RPMI8226 (cell line): ENCODE results near the gene LCLAT1.
A peak's percentile ranks its signal among the peaks of the same experiment; 100 is the strongest.
"Not testable (repeated sequence)": the region's sequence is repeated elsewhere in the genome, so short reads cannot be mapped to it uniquely, and the experiment has no call there.

Source experiments
- DNase-seq: peaks from one replicate; pipeline ENCODE4 v3.0.0-alpha.2; 2015

LCLAT1 gene

GRCh38 chr2:30612371-30612770, 165.3 kb downstream of the LCLAT1 start:
- no peak for DNase-seq

GRCh38 chr2:30613001-30613400, 166.0 kb downstream of the LCLAT1 start:
- DNase-seq = no peak

DNA sequence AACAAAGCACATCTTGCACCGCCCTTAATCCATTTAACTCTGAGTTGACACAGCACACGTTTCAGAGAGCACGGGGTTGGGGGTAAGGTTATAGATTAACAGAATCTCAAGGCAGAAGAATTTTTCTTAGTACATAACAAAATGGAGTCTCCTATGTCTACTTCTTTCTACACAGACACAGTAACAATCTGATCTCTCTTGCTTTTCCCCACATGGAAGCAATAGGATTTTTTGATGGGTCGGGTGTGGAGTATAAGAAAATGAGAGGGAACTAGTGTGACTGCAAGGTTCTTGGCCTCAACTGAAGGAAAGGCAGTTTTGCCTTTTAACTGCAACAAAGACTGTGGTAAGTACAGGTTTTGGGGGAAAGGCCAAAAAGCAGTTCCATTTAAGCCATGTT, 167.2 kb downstream of the LCLAT1 start:
- not testable (repeated sequence) for DNase-seq

- DNase-seq = no peak
Measured at GRCh38 chr2:30615926-30616325, 168.9 kb downstream of the LCLAT1 start.

DNA sequence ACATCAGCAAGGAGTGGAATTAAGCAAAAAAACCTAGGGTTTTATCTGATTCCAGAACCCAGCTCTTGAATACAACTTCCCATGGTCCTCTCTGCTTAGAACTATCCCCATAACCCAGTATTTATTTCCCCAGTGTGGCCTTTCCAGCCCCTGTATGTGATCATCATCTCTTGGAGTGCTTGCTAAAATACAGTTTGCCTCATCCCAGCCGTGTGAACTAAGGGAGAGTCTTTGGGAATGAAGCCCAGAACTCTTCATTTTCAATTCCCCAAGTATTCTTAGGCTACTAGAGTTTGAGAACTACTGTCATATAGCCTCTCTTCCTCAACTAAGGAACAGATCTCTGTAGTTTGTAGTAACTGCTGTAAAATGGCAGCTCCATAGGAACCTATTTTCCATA, 173.1 kb downstream of the LCLAT1 start:
- no peak for DNase-seq

DNA sequence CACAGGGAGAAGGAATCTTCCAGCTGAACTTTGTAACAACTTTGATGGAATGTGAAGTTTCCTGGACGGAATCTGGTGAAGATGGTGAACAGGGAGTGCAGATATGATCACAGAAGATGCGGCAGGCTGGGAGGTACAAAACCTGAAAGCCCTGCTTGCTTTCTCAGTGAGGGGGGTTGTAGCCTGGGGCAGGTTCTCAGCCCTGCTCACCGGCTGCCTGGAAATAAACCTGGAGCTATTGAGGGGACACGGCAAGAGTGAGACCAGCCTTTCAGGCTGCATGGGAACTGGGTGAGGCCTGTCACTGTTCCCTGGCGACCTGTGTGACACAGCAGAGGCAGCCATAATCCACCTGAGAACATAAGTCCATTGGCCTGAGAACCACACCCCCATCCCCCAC, 174.8 kb downstream of the LCLAT1 start:
- no peak for DNase-seq

DNA sequence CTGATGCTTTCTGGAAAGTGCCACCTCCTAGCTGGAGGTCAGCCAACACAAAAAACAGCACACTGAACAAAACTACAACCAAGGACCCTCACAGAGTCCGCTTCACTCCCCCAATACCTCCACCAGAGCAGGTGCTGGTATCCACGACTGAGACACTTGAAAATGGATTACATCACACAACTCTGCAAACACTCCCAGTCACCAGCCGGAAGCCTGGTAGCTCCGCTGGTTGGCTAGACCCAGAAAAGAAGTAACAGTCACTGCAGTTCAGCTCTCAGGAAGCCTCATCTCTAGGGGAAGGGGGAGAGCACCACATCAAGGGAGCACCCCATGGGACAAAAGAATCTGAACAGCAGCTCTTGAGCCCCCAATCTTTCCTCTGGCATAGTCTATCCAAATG, 175.4 kb downstream of the LCLAT1 start:
- no peak for DNase-seq

DNA sequence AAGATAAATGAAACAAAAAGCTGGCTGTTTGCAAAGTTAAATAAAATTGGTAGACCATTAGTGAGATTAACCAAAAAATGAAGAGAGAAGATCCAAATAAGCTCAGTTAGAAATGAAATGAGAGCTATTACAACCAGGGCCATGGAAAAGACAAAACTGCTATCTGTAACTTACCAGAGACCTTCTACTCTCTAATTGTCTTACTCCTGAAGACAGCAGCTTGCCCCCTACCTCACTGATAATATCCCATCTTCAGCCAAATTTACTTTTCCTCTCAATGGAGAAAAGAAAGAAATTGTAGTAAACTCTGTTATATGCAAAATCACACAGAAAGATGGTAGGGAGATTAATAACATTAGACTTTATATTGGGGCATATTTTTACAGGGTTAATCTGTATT, 178.2 kb downstream of the LCLAT1 start:
- no peak for DNase-seq

GRCh38 chr2:30625701-30626100, 178.7 kb downstream of the LCLAT1 start:
- no peak for DNase-seq

- DNase-seq = no peak
Measured at GRCh38 chr2:30626397-30626796, 179.4 kb downstream of the LCLAT1 start.

GRCh38 chr2:30627151-30627550, 180.1 kb downstream of the LCLAT1 start:
- DNase-seq = no peak

DNA sequence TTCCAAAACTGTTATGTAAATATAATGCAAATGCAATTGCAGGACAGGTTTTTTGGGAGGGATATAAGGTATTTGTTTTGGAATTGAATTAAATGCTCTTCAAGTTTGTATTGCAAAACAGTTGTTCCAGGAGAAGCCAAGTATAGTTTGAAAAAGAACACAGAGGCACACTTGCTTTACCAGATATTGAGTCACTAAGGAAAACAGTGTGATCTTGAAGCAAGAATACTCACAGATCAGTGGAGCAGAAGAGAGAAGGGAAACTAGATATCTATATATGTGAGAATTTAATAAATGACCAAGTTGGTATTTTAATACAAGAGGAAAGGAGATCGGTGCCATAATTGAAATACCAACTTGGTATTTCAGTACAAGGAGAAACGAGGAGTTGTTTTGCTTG, 181.3 kb downstream of the LCLAT1 start:
- no peak for DNase-seq

DNA sequence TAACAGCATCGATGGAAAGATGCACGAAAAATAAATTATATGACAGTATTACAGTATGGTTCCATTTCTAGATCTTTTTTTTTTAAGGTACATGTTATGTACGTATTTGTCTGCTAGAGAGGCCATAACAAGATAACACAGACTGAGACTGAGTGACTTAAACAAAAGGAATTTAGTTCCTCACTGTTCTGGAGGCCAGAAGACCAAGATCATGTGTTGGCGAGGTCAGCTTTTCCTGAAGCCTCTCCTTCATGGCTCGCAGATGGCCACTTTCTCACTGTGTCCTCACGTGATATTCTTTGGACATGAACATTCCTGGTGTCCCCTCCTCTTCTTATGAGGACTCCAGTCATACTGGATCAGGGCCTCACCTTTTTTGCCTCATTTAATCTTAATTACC, 182.8 kb downstream of the LCLAT1 start:
- no peak for DNase-seq

GRCh38 chr2:30631051-30631671, 184.1 kb downstream of the LCLAT1 start:
- peak; percentile 82 for DNase-seq

- DNase-seq = no peak
Measured at GRCh38 chr2:30633039-30633438, 186.0 kb downstream of the LCLAT1 start.

DNA sequence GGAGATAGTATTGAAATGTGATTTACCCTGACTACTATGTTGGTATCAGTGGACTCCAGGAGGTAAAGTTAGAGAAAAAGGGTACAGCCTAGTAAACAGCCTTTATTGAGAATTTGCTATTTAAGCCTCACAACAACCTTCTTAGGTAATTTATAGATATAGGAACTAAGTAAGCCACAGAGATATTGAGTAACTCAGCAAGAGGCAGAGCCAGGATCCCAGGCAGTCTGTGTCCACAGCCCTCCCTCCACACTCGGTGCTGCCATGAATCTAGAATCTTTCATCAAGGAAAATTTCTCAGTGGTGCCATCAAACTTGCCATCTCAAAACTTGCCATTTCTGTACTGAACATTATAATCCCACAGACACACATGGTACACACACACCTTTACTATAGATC, 189.3 kb downstream of the LCLAT1 start:
- no peak for DNase-seq

GRCh38 chr2:30639836-30640235, 192.8 kb downstream of the LCLAT1 start:
- DNase-seq = peak; percentile 57

- peak; percentile 49 for DNase-seq
Measured at GRCh38 chr2:30641765-30642345, 194.8 kb downstream of the LCLAT1 start.

DNA sequence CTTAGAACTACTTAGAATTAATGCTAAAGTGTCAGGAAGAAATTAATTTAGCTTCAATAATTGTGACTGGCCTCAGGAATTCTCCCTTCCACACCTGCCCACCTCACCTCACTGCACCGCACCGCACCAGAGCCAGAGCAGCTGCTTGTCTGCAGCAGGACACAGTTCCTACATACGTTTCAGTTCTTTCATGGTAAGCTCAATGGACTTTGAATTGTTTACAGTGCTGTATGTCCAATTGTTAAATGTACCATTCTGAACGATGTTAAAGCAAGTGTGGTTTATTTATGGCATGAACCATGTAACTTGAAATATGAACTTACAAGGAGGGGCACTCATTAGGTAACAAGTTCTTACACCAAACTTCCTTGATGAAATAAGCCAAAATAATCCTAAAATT, 196.0 kb downstream of the LCLAT1 start:
- DNase-seq = not testable (repeated sequence)

GRCh38 chr2:30643674-30644073, 196.6 kb downstream of the LCLAT1 start:
- no peak for DNase-seq

GRCh38 chr2:30645081-30645744, 198.2 kb downstream of the LCLAT1 start:
- no peak for DNase-seq

DNA sequence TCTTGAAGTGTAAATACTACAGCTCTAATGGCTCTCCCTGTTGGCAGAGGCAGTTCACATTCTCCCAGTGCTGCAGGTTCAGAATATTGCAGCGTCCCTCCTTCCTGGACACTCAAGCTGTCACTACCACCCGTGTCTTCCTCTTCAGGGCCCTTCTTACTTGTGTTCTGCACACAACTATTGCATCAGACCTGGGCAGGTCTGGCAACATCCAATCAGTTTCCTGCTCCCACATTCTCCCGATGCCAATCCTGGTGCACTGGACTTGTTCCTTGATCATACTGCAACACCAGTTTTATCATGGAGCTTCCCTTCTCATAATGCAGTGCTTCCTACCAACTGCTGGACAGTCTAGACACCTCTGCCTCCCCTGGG, 198.7 kb downstream of the LCLAT1 start:
- no peak for DNase-seq

DNA sequence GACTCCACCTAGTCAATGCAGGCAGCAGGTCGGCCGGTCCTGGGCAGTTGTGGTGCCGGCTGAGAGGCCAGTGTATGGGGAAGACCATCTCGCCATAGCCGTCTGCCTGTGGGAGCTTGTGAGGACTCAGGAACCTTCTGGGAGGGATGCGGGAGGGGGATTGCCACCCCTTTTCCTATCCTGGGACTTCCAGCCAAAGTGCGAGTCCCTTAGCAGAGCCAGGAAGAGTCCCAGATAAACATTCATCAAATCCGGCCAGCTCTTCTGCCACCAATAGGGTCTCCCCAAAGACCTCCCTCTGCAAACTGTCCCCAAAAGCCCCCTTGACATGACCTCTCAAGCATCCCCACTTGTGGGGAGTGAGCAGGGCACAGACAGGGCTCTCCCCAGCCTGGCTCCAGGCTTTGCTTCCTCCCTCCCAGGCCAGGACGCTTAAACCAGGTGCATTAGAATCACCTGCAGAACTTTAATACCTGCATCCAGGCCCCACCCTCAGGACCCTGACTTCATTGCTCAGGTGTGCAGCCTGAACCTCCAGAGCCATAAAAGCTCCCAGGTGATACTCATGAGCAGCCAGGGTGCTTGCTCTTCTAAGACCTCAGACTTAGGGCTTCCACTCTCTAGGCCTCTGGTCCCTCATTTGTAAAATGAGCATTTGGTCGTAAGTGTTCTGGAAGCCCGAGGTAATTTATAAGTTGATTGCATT, 200.9 kb downstream of the LCLAT1 start:
- DNase-seq = no peak

- no peak for DNase-seq
Measured at GRCh38 chr2:30649278-30649677, 202.2 kb downstream of the LCLAT1 start.
